AG09319 (cell line): ENCODE results near the gene SPON1.

Experiments used
- DNase-seq: peaks from one replicate; pipeline ENCODE4 v3.0.0-alpha.2; 2010; ENCODE audit warnings: low read depth; ENCODE audit errors: extremely low read depth
- CTCF ChIP-seq: IDR thresholded peaks from 2 replicates; pipeline ENCODE4 v1.5.1; 2011; ENCODE audit warnings: low read depth, mild to moderate bottlenecking, inconsistent platforms, low read length, moderate library complexity

SPON1 gene

GRCh38 chr11:14010665-14011064 lies 48.1 kb downstream of the SPON1 start:
- TF ChIP-seq CTCF: no peak
- no peak for DNase-seq

- TF ChIP-seq CTCF: no peak
- DNase-seq: no peak
These were observed 50.3 kb downstream of the SPON1 start for GRCh38 chr11:14012846-14013245.

GRCh38 chr11:14015711-14016110 lies 53.2 kb downstream of the SPON1 start:
- no peak for DNase-seq
- no peak for TF ChIP-seq CTCF

- DNase-seq: no peak
- no peak for TF ChIP-seq CTCF
These were observed 55.9 kb downstream of the SPON1 start for GRCh38 chr11:14018441-14018840.

GRCh38 chr11:14021738-14022137 lies 59.2 kb downstream of the SPON1 start:
- no peak for DNase-seq
- TF ChIP-seq CTCF: no peak

GRCh38 chr11:14022251-14022650 lies 59.7 kb downstream of the SPON1 start:
- TF ChIP-seq CTCF: no peak
- no peak for DNase-seq

GRCh38 chr11:14022821-14023220 lies 60.3 kb downstream of the SPON1 start:
- DNase-seq: no peak
- TF ChIP-seq CTCF: no peak

GRCh38 chr11:14026961-14027360 lies 64.4 kb downstream of the SPON1 start:
- no peak for TF ChIP-seq CTCF
- DNase-seq: no peak
